Neural progenitor cell (in vitro differentiated cells): ENCODE data around the gene TIFAB. TPM values are rescaled to one million over a fixed set of nuclear protein-coding genes. Genes with fewer than 3 reads are reported as not detected.

Source experiments
- DNase-seq: peaks from one replicate; pipeline ENCODE4 v3.0.0-alpha.2; 2016; ENCODE audit warnings: low spot score
- H2AFZ ChIP-seq: fragments of 200-600 bp; sonication (generic); replicated peaks from 2 replicates; pipeline ENCODE4 v1.6.1; 2016; ENCODE audit warnings: antibody characterized with exemption
- H3F3A ChIP-seq: fragments of 200-600 bp; sonication (generic); 2 replicates; pipeline ENCODE4 v1.6.1; 2016; ENCODE audit warnings: antibody characterized with exemption, low read depth
- H3K27ac ChIP-seq: fragments of 200-600 bp; sonication (generic); 2 replicates; pipeline ENCODE4 v1.5.1; 2016; ENCODE audit warnings: mild to moderate bottlenecking
- H3K27me3 ChIP-seq: fragments of 200-600 bp; sonication (generic); 2 replicates; pipeline ENCODE4 v1.6.1; 2016; ENCODE audit warnings: mild to moderate bottlenecking, moderate library complexity
- H3K36me3 ChIP-seq: fragments of 200-600 bp; sonication (generic); 2 replicates; pipeline ENCODE4 v1.5.1; 2016
- H3K4me1 ChIP-seq: fragments of 200-600 bp; sonication (generic); 2 replicates; pipeline ENCODE4 v1.6.1; 2016; ENCODE audit warnings: mixed run types
- H3K4me2 ChIP-seq: fragments of 200-600 bp; sonication (generic); 2 replicates; pipeline ENCODE4 v1.6.1; 2016
- H3K4me3 ChIP-seq: fragments of 200-600 bp; sonication (generic); 2 replicates; pipeline ENCODE4 v1.5.1; 2016
- H3K79me2 ChIP-seq: fragments of 200-600 bp; sonication (generic); 2 replicates; pipeline ENCODE4 v1.6.1; 2016; ENCODE audit warnings: low read depth
- H3K9ac ChIP-seq: fragments of 200-600 bp; sonication (generic); 2 replicates; pipeline ENCODE4 v1.6.1; 2016
- H3K9me3 ChIP-seq: fragments of 200-600 bp; sonication (generic); 2 replicates; pipeline ENCODE4 v1.5.1; 2016; ENCODE audit warnings: low read depth
- H4K20me1 ChIP-seq: fragments of 200-600 bp; sonication (generic); 2 replicates; pipeline ENCODE4 v1.6.1; 2016; ENCODE audit warnings: low read depth
- H3K27ac Mint-ChIP-seq: 3 replicates; pipeline ENCODE4 v1.8.0; 2021; ENCODE audit warnings: mixed read lengths
- H3K27me3 Mint-ChIP-seq: 2 replicates; pipeline ENCODE4 v1.8.0; 2022; ENCODE audit warnings: low read depth, mild to moderate bottlenecking, inconsistent platforms, moderate library complexity, mixed read lengths; ENCODE audit not compliant: insufficient read depth
- H3K36me3 Mint-ChIP-seq: 3 replicates; pipeline ENCODE4 v1.8.0; 2021; ENCODE audit warnings: mixed read lengths
- H3K4me1 Mint-ChIP-seq: 3 replicates; pipeline ENCODE4 v1.8.0; 2021; ENCODE audit warnings: mixed read lengths
- H3K4me3 Mint-ChIP-seq: 3 replicates; pipeline ENCODE4 v1.8.0; 2021; ENCODE audit warnings: mild to moderate bottlenecking, moderate library complexity, mixed read lengths
- H3K9me3 Mint-ChIP-seq: 3 replicates; pipeline ENCODE4 v1.8.0; 2020; ENCODE audit warnings: mixed read lengths
- EZH2 ChIP-seq: fragments of 200-600 bp; sonication (generic); IDR thresholded peaks from 2 replicates; pipeline ENCODE4 v1.6.1; 2017; ENCODE audit warnings: antibody characterized with exemption, mild to moderate bottlenecking, moderate library complexity
- EZH2phosphoT487 ChIP-seq: fragments of 200-600 bp; sonication (generic); IDR thresholded peaks from 2 replicates; pipeline ENCODE4 v1.6.1; 2017; ENCODE audit warnings: antibody characterized with exemption
- total RNA-seq: library from RNA; depleted of rRNA; stranded (reverse); fragments of >200 nt; gene quantifications from 2 replicates; pipeline ENCODE4 v1.2.3, GENCODE V29; 2015; ENCODE audit warnings: low replicate concordance
- TF ChIP-seq, protein P1 (sequence below): fragments of 200-600 bp; sonication (generic); IDR thresholded peaks from 2 replicates; pipeline ENCODE4 v1.5.1; 2017; ENCODE audit warnings: antibody characterized with exemption, mild to moderate bottlenecking

The TIFAB gene
- total RNA-seq, 1 donor from 2014 or later: not detected

DNA sequence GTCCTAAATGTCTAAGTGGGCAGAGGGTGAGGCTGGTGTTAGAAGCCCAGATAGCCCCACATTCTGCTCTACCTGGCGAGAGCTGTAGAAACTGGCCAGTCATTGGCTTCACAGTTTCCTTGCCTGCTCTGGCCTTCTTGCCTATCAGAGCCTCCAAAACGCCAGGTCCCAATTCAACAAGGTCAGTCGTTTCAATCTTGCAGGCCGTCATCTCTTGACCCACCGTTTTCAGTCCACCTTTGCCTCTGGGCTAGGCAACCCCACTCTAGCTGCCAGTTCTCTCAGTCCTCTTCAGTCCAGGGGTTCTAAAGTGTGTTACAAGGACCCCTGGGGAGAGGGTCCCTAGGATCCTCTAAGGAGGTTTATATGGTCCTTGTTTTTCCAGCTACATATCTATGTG lies 20.0 kb upstream of the TIFAB start:
- H3K27ac Mint-ChIP-seq: no peak overlapping the region
- H3K27ac ChIP-seq: no peak overlapping the region
- TF ChIP-seq EZH2phosphoT487: no peak
- TF ChIP-seq, protein P1, sequence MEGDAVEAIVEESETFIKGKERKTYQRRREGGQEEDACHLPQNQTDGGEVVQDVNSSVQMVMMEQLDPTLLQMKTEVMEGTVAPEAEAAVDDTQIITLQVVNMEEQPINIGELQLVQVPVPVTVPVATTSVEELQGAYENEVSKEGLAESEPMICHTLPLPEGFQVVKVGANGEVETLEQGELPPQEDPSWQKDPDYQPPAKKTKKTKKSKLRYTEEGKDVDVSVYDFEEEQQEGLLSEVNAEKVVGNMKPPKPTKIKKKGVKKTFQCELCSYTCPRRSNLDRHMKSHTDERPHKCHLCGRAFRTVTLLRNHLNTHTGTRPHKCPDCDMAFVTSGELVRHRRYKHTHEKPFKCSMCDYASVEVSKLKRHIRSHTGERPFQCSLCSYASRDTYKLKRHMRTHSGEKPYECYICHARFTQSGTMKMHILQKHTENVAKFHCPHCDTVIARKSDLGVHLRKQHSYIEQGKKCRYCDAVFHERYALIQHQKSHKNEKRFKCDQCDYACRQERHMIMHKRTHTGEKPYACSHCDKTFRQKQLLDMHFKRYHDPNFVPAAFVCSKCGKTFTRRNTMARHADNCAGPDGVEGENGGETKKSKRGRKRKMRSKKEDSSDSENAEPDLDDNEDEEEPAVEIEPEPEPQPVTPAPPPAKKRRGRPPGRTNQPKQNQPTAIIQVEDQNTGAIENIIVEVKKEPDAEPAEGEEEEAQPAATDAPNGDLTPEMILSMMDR: no peak
- TF ChIP-seq EZH2: no peak
- no peaks in the 10 kb centered on the region for H3F3A ChIP-seq
- no peak overlapping the region for H3K9ac ChIP-seq
- H3K27me3 Mint-ChIP-seq: peaks cover 32% of the 10 kb centered on the region
- H3K4me2 ChIP-seq: no peak overlapping the region
- peaks cover 22% of the 10 kb centered on the region for H3K4me1 Mint-ChIP-seq
- no peaks in the 10 kb centered on the region for H3K36me3 Mint-ChIP-seq
- H3K79me2 ChIP-seq: no peaks in the 10 kb centered on the region
- peaks cover 100% of the 10 kb centered on the region for H3K27me3 ChIP-seq
- no peak overlapping the region for H3K4me3 Mint-ChIP-seq
- H3K36me3 ChIP-seq: no peaks in the 10 kb centered on the region
- H4K20me1 ChIP-seq: peaks cover 61% of the 10 kb centered on the region
- H3K9me3 ChIP-seq: no peaks in the 10 kb centered on the region
- DNase-seq: no peak
- no peak overlapping the region for H2AFZ ChIP-seq
- H3K9me3 Mint-ChIP-seq: peaks cover 4% of the 10 kb centered on the region
- no peak overlapping the region for H3K4me3 ChIP-seq
- H3K4me1 ChIP-seq: peaks cover 6% of the 10 kb centered on the region

GRCh38 chr5:135471726-135472125 lies 19.6 kb upstream of the TIFAB start:
- H2AFZ ChIP-seq: no peak overlapping the region
- peaks cover 3% of the 10 kb centered on the region for H3K4me1 ChIP-seq
- no peak overlapping the region for H3K27ac Mint-ChIP-seq
- no peak overlapping the region for H3K4me3 Mint-ChIP-seq
- peaks cover 31% of the 10 kb centered on the region for H3K27me3 Mint-ChIP-seq
- no peak overlapping the region for H3K4me2 ChIP-seq
- no peak overlapping the region for H3K27ac ChIP-seq
- H3F3A ChIP-seq: no peaks in the 10 kb centered on the region
- H3K36me3 Mint-ChIP-seq: no peaks in the 10 kb centered on the region
- H4K20me1 ChIP-seq: peaks cover 61% of the 10 kb centered on the region
- no peaks in the 10 kb centered on the region for H3K79me2 ChIP-seq
- TF ChIP-seq, protein P1: no peak
- TF ChIP-seq EZH2phosphoT487: peak; percentile 8
- no peak overlapping the region for H3K4me3 ChIP-seq
- DNase-seq: no peak
- H3K27me3 ChIP-seq: peaks cover 100% of the 10 kb centered on the region
- H3K9me3 ChIP-seq: no peaks in the 10 kb centered on the region
- H3K9ac ChIP-seq: no peak overlapping the region
- H3K9me3 Mint-ChIP-seq: peaks cover 4% of the 10 kb centered on the region
- no peaks in the 10 kb centered on the region for H3K36me3 ChIP-seq
- peaks cover 22% of the 10 kb centered on the region for H3K4me1 Mint-ChIP-seq

- Histone ChIP-seq H3K9ac (no peak overlapping the region), H3F3A (no peaks in the 10 kb centered on the region), H3K27ac (no peak overlapping the region), H4K20me1 (peaks cover 59% of the 10 kb centered on the region), H3K79me2 (no peaks in the 10 kb centered on the region), H2AFZ (no peak overlapping the region), H3K4me1 (peaks cover 6% of the 10 kb centered on the region), H3K4me3 (no peak overlapping the region), H3K36me3 (no peaks in the 10 kb centered on the region), H3K9me3 (no peaks in the 10 kb centered on the region), H3K27me3 (peaks cover 100% of the 10 kb centered on the region), H3K4me2 (no peak overlapping the region)
- H3K4me1 Mint-ChIP-seq: peaks cover 24% of the 10 kb centered on the region
- no peaks in the 10 kb centered on the region for H3K36me3 Mint-ChIP-seq
- peaks cover 40% of the 10 kb centered on the region for H3K27me3 Mint-ChIP-seq
- no peak overlapping the region for H3K4me3 Mint-ChIP-seq
- peaks cover 2% of the 10 kb centered on the region for H3K9me3 Mint-ChIP-seq
- no peak for TF ChIP-seq EZH2phosphoT487
- TF ChIP-seq, protein P1: no peak
- TF ChIP-seq EZH2: no peak
- DNase-seq: no peak
- H3K27ac Mint-ChIP-seq: no peak overlapping the region
Measured at GRCh38 chr5:135469911-135470310, 17.8 kb upstream of the TIFAB start.
